Peyer's patch (tissue), 4 donors: ENCODE measurements around the gene NRL.

Source experiments
- CTCF ChIP-seq, 6 experiments: fragments of 450-650 bp in 4 of 6; fragments of 200-600 bp in 2 of 6; sonication (generic) in 1 of 6; IDR thresholded peaks; one replicate each; pipeline ENCODE4 v1.5.1; 2017 to 2019; ENCODE audit warnings: antibody characterized with exemption in 6 of 6, mild to moderate bottlenecking in 3 of 6, moderate library complexity in 1 of 6
- POLR2A ChIP-seq, 2 donors: fragments of 450-650 bp; IDR thresholded peaks; one replicate each; pipeline ENCODE4 v1.5.1; 2017; ENCODE audit warnings: antibody characterized with exemption in 2 of 2, mild to moderate bottlenecking in 2 of 2, moderate library complexity in 2 of 2

GRCh38 chr14:24129410-24129998 is 14.8 kb upstream of the NRL start:
- TF ChIP-seq CTCF (IDR thresholded peaks at IDR 0.05), result no peak
- TF ChIP-seq POLR2A (IDR thresholded peaks at IDR 0.05), result no peak
